Sigmoid colon (tissue), 4 donors: ENCODE results near the gene NHSL2.

Experiments used
- CTCF ChIP-seq, 4 experiments: fragments of 450-650 bp in 3 of 4; fragments of 200-600 bp in 1 of 4; IDR thresholded peaks; one replicate each; pipeline ENCODE4 v1.5.1; 2016 to 2019; ENCODE audit warnings: antibody characterized with exemption in 4 of 4, mild to moderate bottlenecking in 3 of 4, moderate library complexity in 2 of 4
- EP300 ChIP-seq, 4 donors: sonication (generic); formaldehyde crosslinking; IDR thresholded peaks; one replicate each; pipeline ENCODE4 v1.6.1; 2017; ENCODE audit warnings: antibody characterized with exemption in 4 of 4
- POLR2A ChIP-seq, 2 donors: fragments of 450-650 bp; IDR thresholded peaks; one replicate each; pipeline ENCODE4 v1.6.1; 2016; ENCODE audit warnings: antibody characterized with exemption in 2 of 2, mild to moderate bottlenecking in 2 of 2, moderate library complexity in 2 of 2
- POLR2AphosphoS5 ChIP-seq, 4 donors: sonication (generic); formaldehyde crosslinking; IDR thresholded peaks; one replicate each; pipeline ENCODE4 v1.6.1; 2017; ENCODE audit warnings: antibody characterized with exemption in 4 of 4

GRCh38 chrX:71999535-71999934 is 88.9 kb downstream of the NHSL2 start:
- no peak for TF ChIP-seq CTCF (IDR thresholded peaks at IDR 0.05)
- no peak for TF ChIP-seq POLR2A (IDR thresholded peaks at IDR 0.05)
- TF ChIP-seq POLR2AphosphoS5 (IDR thresholded peaks at IDR 0.05) = no peak
- no peak for TF ChIP-seq EP300 (IDR thresholded peaks at IDR 0.05)
